BJ (cell line): ENCODE results near the gene PYGO2. TPM values are rescaled to one million over a fixed set of nuclear protein-coding genes. Genes with fewer than 3 reads are reported as not detected.
"Not testable (repeated sequence)": the region's sequence is repeated elsewhere in the genome, so short reads cannot be mapped to it uniquely, and the experiment has no call there.

Experiments used
- CTCF ChIA-PET: fragments of 350-600 bp; formaldehyde crosslinking; extraction: SDS; loops from one replicate; lab custom pipeline; 2021; ENCODE audit warnings: antibody characterized with exemption, inconsistent platforms; lab: Yijun Ruan, JAX
- POLR2A ChIA-PET: fragments of 300-600 bp; sonication (Branson Sonifier 250); formaldehyde crosslinking; extraction: SDS; loops from one replicate; lab custom pipeline; 2021; ENCODE audit warnings: antibody characterized with exemption; lab: Charles Lee
- DNase-seq: peaks from one replicate; pipeline ENCODE4 v3.0.0-alpha.2; 2011; ENCODE audit warnings: low read depth
- H3K27me3 ChIP-seq: 2 replicates; pipeline ENCODE4 v1.6.0; 2011; ENCODE audit warnings: low read length; ENCODE audit not compliant: control insufficient read depth, insufficient read depth
- H3K36me3 ChIP-seq: 2 replicates; pipeline ENCODE4 v1.5.1; 2011; ENCODE audit warnings: low read length; ENCODE audit not compliant: control insufficient read depth, insufficient read depth
- H3K4me3 ChIP-seq: 2 replicates; pipeline ENCODE4 v1.5.1; 2011; ENCODE audit warnings: low read depth, mild to moderate bottlenecking, control low read depth, low read length
- CTCF ChIP-seq: IDR thresholded peaks from 2 replicates; pipeline ENCODE4 v1.5.1; 2011; ENCODE audit warnings: low read depth, mild to moderate bottlenecking, control low read depth, inconsistent platforms, low read length, moderate library complexity; ENCODE audit not compliant: insufficient read depth
- polyA plus RNA-seq: library from polyadenylated mRNA; depleted of rRNA; stranded (reverse); fragments of >200 nt; gene quantifications from 2 replicates; pipeline ENCODE4 v1.2.3, GENCODE V29; 2011

Gene PYGO2
- polyA plus RNA-seq, 1 experiment: 21.0 TPM

GRCh38 chr1:154996966-154997701 lies 35.6 kb upstream of the PYGO2 start:
- no peak for TF ChIP-seq CTCF
- ChIA-PET POLR2A (interaction anchor here (0.7 kb wide), 1 partner anchor 1123 kb away, joined by 11 read pairs; no protein-coding TSS in a partner anchor), CTCF (interaction anchor here (1.3 to 9.0 kb wide), 9 partner anchors 14 to 518 kb away, joined by 6 to 95 read pairs (median 23); partner anchors contain the start of genes FLAD1, PBXIP1, PYGO2 and SHC1)
- H3K36me3 ChIP-seq: no peaks in the 10 kb centered on the region
- no peak for DNase-seq
- H3K4me3 ChIP-seq: no peak overlapping the region
- no peaks in the 10 kb centered on the region for H3K27me3 ChIP-seq

GRCh38 chr1:154995301-154995983 lies 33.9 kb upstream of the PYGO2 start:
- H3K27me3 ChIP-seq, H3K4me3 ChIP-seq, H3K36me3 ChIP-seq, DNase-seq: not testable (repeated sequence)
- ChIA-PET CTCF (interaction anchor here (0.7 to 9.0 kb wide), 12 partner anchors 8 to 516 kb away, joined by 3 to 95 read pairs (median 7); partner anchors contain the start of genes FLAD1, PBXIP1, PYGO2 and SHC1), POLR2A (interaction anchor here (0.7 kb wide), 1 partner anchor 368 kb away, joined by 14 read pairs; no protein-coding TSS in a partner anchor)
- TF ChIP-seq CTCF: peak; percentile 56

- no peak for TF ChIP-seq CTCF
- ChIA-PET CTCF (interaction anchor here (1.1 to 9.0 kb wide), 8 partner anchors 11 to 51 kb away, joined by 3 to 95 read pairs (median 11); partner anchors contain the start of genes FLAD1, PBXIP1 and SHC1), POLR2A (interaction anchor here (0.6 kb wide), 1 partner anchor 1717 kb away, joined by 3 read pairs; no protein-coding TSS in a partner anchor)
- Histone ChIP-seq H3K36me3 (peaks cover 3% of the 10 kb centered on the region; the same call in 1 of the 2 replicates), H3K4me3 (no peak overlapping the region), H3K27me3 (no peaks in the 10 kb centered on the region)
- DNase-seq: no peak
These were observed 33.0 kb upstream of the PYGO2 start for GRCh38 chr1:154994591-154994990.

- ChIA-PET POLR2A (interaction anchor here (0.5 to 0.6 kb wide), 2 partner anchors 28 to 1717 kb away, joined by 3 to 4 read pairs; no protein-coding TSS in a partner anchor), CTCF (interaction anchor here (1.1 to 9.0 kb wide), 8 partner anchors 11 to 57 kb away, joined by 3 to 95 read pairs (median 6); partner anchors contain the start of genes ADAM15, FLAD1, PBXIP1 and SHC1)
- no peak for DNase-seq
- H3K36me3 ChIP-seq: peaks cover 5% of the 10 kb centered on the region; the same call in 1 of the 2 replicates
- H3K4me3 ChIP-seq: no peak overlapping the region
- no peak for TF ChIP-seq CTCF
- H3K27me3 ChIP-seq: no peaks in the 10 kb centered on the region
These were observed 32.6 kb upstream of the PYGO2 start for GRCh38 chr1:154994269-154994587.
